Upper lobe of left lung (tissue), 6 donors: ENCODE results near the gene CD84. TPM values are rescaled to one million over a fixed set of nuclear protein-coding genes. Genes with fewer than 3 reads are reported as not detected.
"Not testable (repeated sequence)": the region's sequence is repeated elsewhere in the genome, so short reads cannot be mapped to it uniquely, and the experiment has no call there.

ENCODE experiments used
- ATAC-seq, 2 donors: fragments of 200-7000 bp; cut with Tn5 transposase; one replicate each; pipeline ENCODE4 v1.9.1; 2022; ENCODE audit warnings: mild to moderate bottlenecking in 2 of 2, moderate library complexity in 2 of 2; ENCODE audit not compliant: low FRiP score in 2 of 2
- DNase-seq, 2 donors: peaks; one replicate each; pipeline ENCODE4 v3.0.0-alpha.2; 2019 to 2020
- H3K27ac ChIP-seq, 4 donors: fragments of 200-600 bp; sonication (generic); one replicate each; pipeline ENCODE4 v1.5.1; 2016 to 2019
- H3K27me3 ChIP-seq, 4 donors: fragments of 200-600 bp; sonication (generic); one replicate each; pipeline ENCODE4 v1.5.1; 2017 to 2019
- H3K36me3 ChIP-seq, 4 donors: fragments of 200-600 bp; sonication (generic); one replicate each; pipeline ENCODE4 v1.5.1; 2016 to 2019
- H3K4me1 ChIP-seq, 4 donors: fragments of 200-600 bp; sonication (generic); one replicate each; pipeline ENCODE4 v1.5.1; 2018 to 2019
- H3K4me3 ChIP-seq, 4 donors: fragments of 200-600 bp; sonication (generic); one replicate each; pipeline ENCODE4 v1.5.1; 2017 to 2019; ENCODE audit warnings: mild to moderate bottlenecking in 2 of 4, moderate library complexity in 1 of 4
- H3K9me3 ChIP-seq, 4 donors: fragments of 200-600 bp; sonication (generic); one replicate each; pipeline ENCODE4 v1.5.1; 2018 to 2019
- CTCF ChIP-seq, 6 experiments: fragments of 450-650 bp in 4 of 6; fragments of 200-600 bp in 2 of 6; sonication (generic) in 2 of 6; IDR thresholded peaks; one replicate each; pipeline ENCODE4 v1.5.1; 2016 to 2019; ENCODE audit warnings: antibody characterized with exemption in 6 of 6
- EP300 ChIP-seq, 4 donors: sonication (generic); formaldehyde crosslinking; IDR thresholded peaks; one replicate each; pipeline ENCODE4 v1.5.1; 2017; ENCODE audit warnings: antibody characterized with exemption in 4 of 4, control low read depth in 2 of 4
- POLR2A ChIP-seq, 4 donors: fragments of 450-650 bp; IDR thresholded peaks; one replicate each; pipeline ENCODE4 v1.5.1; 2016 to 2017; ENCODE audit warnings: antibody characterized with exemption in 4 of 4, mild to moderate bottlenecking in 2 of 4
- POLR2AphosphoS5 ChIP-seq, 2 donors: sonication (generic); formaldehyde crosslinking; IDR thresholded peaks; one replicate each; pipeline ENCODE4 v1.5.1; 2017; ENCODE audit warnings: antibody characterized with exemption in 2 of 2
- WGBS, 2 donors: methylation state at CpG; one replicate each; pipeline ENCODE4 v1.1.5; 2017 to 2018; 5-methylcytosine and 5-hydroxymethylcytosine counted together
- total RNA-seq, 6 donors: library from RNA; depleted of rRNA in 4 of 6; stranded (reverse); fragments of >200 nt in 4 of 6; gene quantifications; one replicate each; pipeline versions ENCODE4 v1.1.0 to v1.2.1, GENCODE V29; 2016 to 2021
- donor health status: DM: no; HTN: no; CAD: no; lungs with moderate emphysema.
- donor health status: DM: no; HTN: yes; CAD: no; lungs with severe emphysema.

Gene CD84
- 10 to 100 TPM in 5 of 6 donors, 1 to 10 TPM in 1; 8.9 to 26.4 (median 17.4) TPM for total RNA-seq

GRCh38 chr1:160579216-160579701 lies at the start of gene CD84:
TSS of gene CD84 (minus strand) at chr1:160579496. CDS start at chr1:160579437, 59 bp downstream.
- Histone ChIP-seq H3K4me1 (peaks cover 0 to 13% (median 4%) of the 10 kb centered on the region in 4 donors), H3K27ac (peak within 1 kb of the TSS; percentile 29 to 71 (median 48)), H3K27me3 (no peaks in the 10 kb centered on the region), H3K9me3 (no peaks in the 10 kb centered on the region), H3K4me3 (peak within 1 kb of the TSS in 3 of 4 donors; percentile 11 to 34 (median 33)), H3K36me3 (no peaks in the 10 kb centered on the region)
- no peak for DNase-seq
- WGBS, 2 donors, result 33 to 44% methylated on average over 3 of the region's 3 CpGs
- TF ChIP-seq POLR2AphosphoS5 (IDR thresholded peaks at IDR 0.05), result no peak
- TF ChIP-seq POLR2A (IDR thresholded peaks at IDR 0.05), result peak in 1 of 4 donors; percentile 67
- ATAC-seq, result peak in 1 of 2 donors; percentile 23

- WGBS, 2 donors, result 66 to 73% methylated on average over 8 of the region's 8 CpGs
- Histone ChIP-seq H3K27ac (peak overlapping the region in 1 of 4 donors; percentile 41), H3K27me3 (no peaks in the 10 kb centered on the region), H3K4me1 (peaks cover 5 to 12% (median 9%) of the 10 kb centered on the region in 4 donors), H3K36me3 (no peaks in the 10 kb centered on the region), H3K4me3 (no peak overlapping the region), H3K9me3 (no peaks in the 10 kb centered on the region)
- ATAC-seq (no peak), DNase-seq (no peak)
- TF ChIP-seq POLR2A (IDR thresholded peaks at IDR 0.05) (no peak), EP300 (IDR thresholded peaks at IDR 0.05) (no peak), POLR2AphosphoS5 (IDR thresholded peaks at IDR 0.05) (no peak), CTCF (IDR thresholded peaks at IDR 0.05) (no peak)
Measured at GRCh38 chr1:160628799-160629263, 49.5 kb upstream of the CD84 start.

- H3K27ac ChIP-seq, H3K27me3 ChIP-seq, H3K9me3 ChIP-seq, ATAC-seq, H3K36me3 ChIP-seq, H3K4me3 ChIP-seq, DNase-seq: not testable (repeated sequence)
- 93% methylated on average over 4 of the region's 4 CpGs for WGBS, 2 donors
- peaks cover 5 to 12% (median 9%) of the 10 kb centered on the region in 4 donors for H3K4me1 ChIP-seq
Measured at GRCh38 chr1:160627677-160628289, 48.5 kb upstream of the CD84 start.

DNA sequence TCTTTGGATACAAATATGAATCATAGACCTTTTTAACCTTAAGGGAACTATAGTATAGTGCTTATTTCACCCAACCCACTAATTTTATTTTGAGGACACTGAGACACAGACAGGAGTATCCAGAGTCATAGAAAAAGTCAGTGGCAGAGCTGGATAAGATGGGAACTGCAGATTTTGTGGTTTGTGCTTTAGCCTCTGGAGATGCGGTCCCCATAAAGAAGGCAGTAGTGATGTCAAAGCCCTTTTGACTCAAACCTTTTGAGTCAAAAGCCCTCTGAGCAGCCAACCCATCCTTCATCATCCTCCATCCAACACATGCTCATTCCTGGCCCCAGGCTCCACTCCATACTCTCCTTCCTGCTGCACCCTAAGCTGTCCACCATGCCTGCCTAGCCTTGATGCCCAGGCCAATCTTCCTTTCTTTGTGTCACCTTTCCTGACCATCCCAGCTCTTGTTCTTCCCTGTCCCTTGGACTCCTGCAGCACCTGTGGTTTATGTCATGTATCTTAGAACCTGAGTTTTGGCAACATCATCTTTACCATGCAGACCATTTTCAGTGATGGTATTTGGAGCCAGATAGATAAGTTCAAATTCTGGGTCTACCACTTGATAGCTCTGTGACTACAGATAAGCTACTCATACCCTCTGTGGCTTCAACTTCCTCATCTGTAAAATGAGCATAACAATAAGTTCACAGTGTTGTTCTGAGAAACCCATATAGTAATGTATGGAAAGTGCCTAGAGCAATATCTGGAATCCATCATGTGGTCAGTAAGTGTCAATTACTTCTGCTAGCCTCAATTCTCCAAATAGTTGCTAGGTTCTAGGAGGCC lies 47.4 kb upstream of the CD84 start:
- Histone ChIP-seq H3K4me1 (peaks cover 5 to 12% (median 9%) of the 10 kb centered on the region in 4 donors), H3K27ac (no peak overlapping the region), H3K27me3 (no peaks in the 10 kb centered on the region), H3K4me3 (no peak overlapping the region), H3K9me3 (no peaks in the 10 kb centered on the region), H3K36me3 (no peaks in the 10 kb centered on the region)
- no peak for ATAC-seq
- WGBS, 2 donors, result 76 to 100% methylated on average over 1 of the region's 1 CpG
- no peak for TF ChIP-seq CTCF (IDR thresholded peaks at IDR 0.05)
- TF ChIP-seq POLR2A (IDR thresholded peaks at IDR 0.05), result no peak
- TF ChIP-seq EP300 (IDR thresholded peaks at IDR 0.05), result no peak
- TF ChIP-seq POLR2AphosphoS5 (IDR thresholded peaks at IDR 0.05), result no peak
- DNase-seq, result no peak

DNA sequence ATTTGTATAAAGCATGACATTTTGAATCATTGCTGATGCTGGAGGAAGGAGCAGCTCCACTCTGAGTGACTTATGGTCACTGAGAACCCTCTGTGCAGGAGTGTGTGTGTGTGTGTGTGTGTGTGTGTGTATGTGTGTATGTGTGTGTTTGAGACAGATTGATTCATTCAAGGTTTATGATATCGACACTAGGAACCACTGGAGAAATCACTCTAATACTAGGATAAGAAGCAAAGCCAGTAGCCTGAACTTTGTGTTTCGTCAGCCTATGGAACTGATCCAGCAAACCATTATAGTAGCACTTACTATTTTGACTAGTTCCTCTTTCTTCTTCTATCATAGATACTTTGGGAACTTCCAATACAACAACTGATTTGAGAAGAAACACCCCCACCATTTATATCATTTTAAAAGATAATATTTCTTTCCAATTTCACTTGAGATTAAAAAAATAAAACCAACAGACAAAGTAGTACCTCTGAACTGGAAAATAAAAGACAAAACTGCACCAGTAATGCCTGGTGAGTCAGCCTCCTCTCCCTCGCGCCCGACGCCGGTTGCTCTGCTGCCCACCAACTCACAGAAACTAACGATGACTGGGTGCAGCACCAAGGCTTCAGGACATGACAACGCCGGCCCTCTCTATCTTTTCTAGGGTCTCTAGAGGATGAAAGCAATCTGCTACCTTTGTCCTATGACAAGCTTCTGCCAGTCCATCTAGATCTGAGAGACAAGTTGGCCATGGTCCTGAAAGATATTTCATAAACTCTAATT lies 46.6 kb upstream of the CD84 start:
- no peaks in the 10 kb centered on the region for H3K9me3 ChIP-seq
- no peaks in the 10 kb centered on the region for H3K36me3 ChIP-seq
- peaks cover 5 to 10% (median 9%) of the 10 kb centered on the region in 4 donors for H3K4me1 ChIP-seq
- no peak for TF ChIP-seq POLR2AphosphoS5 (IDR thresholded peaks at IDR 0.05)
- no peak for TF ChIP-seq CTCF (IDR thresholded peaks at IDR 0.05)
- TF ChIP-seq POLR2A (IDR thresholded peaks at IDR 0.05), result no peak
- no peak for TF ChIP-seq EP300 (IDR thresholded peaks at IDR 0.05)
- peak in 1 of 2 donors; percentile 59 for DNase-seq
- H3K27me3 ChIP-seq, result no peaks in the 10 kb centered on the region
- H3K4me3 ChIP-seq, result no peak overlapping the region
- H3K27ac ChIP-seq, result no peak overlapping the region
- WGBS, 2 donors, result 75 to 83% methylated on average over 10 of the region's 10 CpGs
- no peak for ATAC-seq
